Heart left ventricle (tissue), 13 donors: ENCODE results near the gene ATF4.

Source experiments
- CTCF ChIP-seq, 12 donors: fragments of 200-600 bp; sonication (generic) in 4 of 12; IDR thresholded peaks; one replicate each; pipeline versions ENCODE4 v1.5.0 to v1.8.0; 2018 to 2022; ENCODE audit warnings: antibody characterized with exemption in 12 of 12, mild to moderate bottlenecking in 5 of 12
- POLR2A ChIP-seq, 2 donors: fragments of 450-650 bp; IDR thresholded peaks; one replicate each; pipeline ENCODE4 v1.6.1; 2017; ENCODE audit warnings: antibody characterized with exemption in 2 of 2, mild to moderate bottlenecking in 2 of 2, moderate library complexity in 2 of 2
- donor health status: ischemic (EF 13 %, LVEDD 7.1; RV severe dilation, severe dysfunction).
- donor health status: DM: no; HTN: yes; CAD: no.
- donor health status: DM: no; HTN: no; CAD: no.
- donor health status: ischemic (EF 25% LVEDD 6.9; RV normal size, moderate dysfunction).
- donor health status: ischemic (EF 25% LVEDD 5.7; RV mildly dilated, moderate dysfunction).
- donor health status: ischemic (EF 35%, LVEDD 5.7; RV mildly dilated, moderate dysfunction).
- donor health status: nonischemic (EF 11% LVEDD 7.7; RV severe dilation, severe dysfunction).
- donor health status: DM: yes; HTN: yes; CAD: no.
- donor health status: PGD.
- donor health status: ischemic (EF 29% LVEDD 5.4; RV normal size, mild dysfunction).
- donor health status: nonischemic (EF 23%, LVEDD 6.1; RV moderate dilation, normal function).

- TF ChIP-seq CTCF (IDR thresholded peaks at IDR 0.05) (no peak), POLR2A (IDR thresholded peaks at IDR 0.05) (no peak)
These were observed 31.7 kb upstream of the ATF4 start for GRCh38 chr22:39488563-39489083.
